Karpas-422 (cell line): ENCODE data around the gene ASB3. TPM values are rescaled to one million over a fixed set of nuclear protein-coding genes. Genes with fewer than 3 reads are reported as not detected.
"Not testable (repeated sequence)": the region's sequence is repeated elsewhere in the genome, so short reads cannot be mapped to it uniquely, and the experiment has no call there.

ENCODE experiments used
- DNase-seq: peaks from one replicate; pipeline ENCODE4 v3.0.0-alpha.2; 2015
- H2AFZ ChIP-seq: fragments of 200-600 bp; sonication (generic); 2 replicates; pipeline ENCODE4 v1.6.1; 2014; ENCODE audit warnings: antibody characterized with exemption, low read length, mixed read lengths
- H3K27ac ChIP-seq: fragments of 200-600 bp; sonication (generic); 2 replicates; pipeline ENCODE4 v1.5.1; 2014; ENCODE audit warnings: mild to moderate bottlenecking, low read length, moderate library complexity
- H3K27me3 ChIP-seq: fragments of 200-600 bp; sonication (generic); 2 replicates; pipeline ENCODE4 v1.6.1; 2014; ENCODE audit warnings: low read length, mixed read lengths
- H3K36me3 ChIP-seq: fragments of 200-600 bp; sonication (generic); 2 replicates; pipeline ENCODE4 v1.6.1; 2014; ENCODE audit warnings: low read length, mixed read lengths; ENCODE audit not compliant: insufficient read depth
- H3K4me1 ChIP-seq: fragments of 200-600 bp; sonication (generic); 2 replicates; pipeline ENCODE4 v1.6.1; 2014; ENCODE audit warnings: mild to moderate bottlenecking, low read length, mixed read lengths
- H3K4me2 ChIP-seq: fragments of 200-600 bp; sonication (generic); 2 replicates; pipeline ENCODE4 v1.6.1; 2014; ENCODE audit warnings: low read length, low read depth, mild to moderate bottlenecking; ENCODE audit not compliant: poor library complexity, severe bottlenecking
- H3K4me3 ChIP-seq: fragments of 200-600 bp; sonication (generic); 2 replicates; pipeline ENCODE4 v1.5.1; 2014; ENCODE audit warnings: mild to moderate bottlenecking, antibody characterized with exemption, low read length, mixed read lengths
- H3K79me2 ChIP-seq: fragments of 200-600 bp; sonication (generic); 2 replicates; pipeline ENCODE4 v1.6.1; 2014; ENCODE audit warnings: mild to moderate bottlenecking, low read length, mixed read lengths
- H3K9ac ChIP-seq: fragments of 200-600 bp; sonication (generic); 2 replicates; pipeline ENCODE4 v1.6.0; 2014; ENCODE audit warnings: low read length
- H3K9me2 ChIP-seq: fragments of 200-600 bp; sonication (generic), shearing (Covaris generic); replicated peaks from 2 replicates; pipeline ENCODE4 v1.6.0; 2014; ENCODE audit warnings: mild to moderate bottlenecking, low read length, moderate library complexity; ENCODE audit not compliant: insufficient read depth
- H3K9me3 ChIP-seq: fragments of 300-700, 200-600 bp; sonication (generic); 2 replicates; pipeline ENCODE4 v1.6.1; 2014; ENCODE audit warnings: low read length, mixed read lengths
- H4K20me1 ChIP-seq: fragments of 200-600 bp; sonication (generic); 2 replicates; pipeline ENCODE4 v1.6.1; 2014; ENCODE audit warnings: mild to moderate bottlenecking, antibody characterized with exemption, low read length, low read depth; ENCODE audit not compliant: insufficient read depth
- total RNA-seq: library from RNA; depleted of rRNA; stranded (reverse); fragments of >200 nt; shearing (Covaris generic); gene quantifications from 2 replicates; pipeline ENCODE4 v1.2.3, GENCODE V29; 2014; ENCODE audit warnings: low replicate concordance

The ASB3 gene
- total RNA-seq, 1 experiment from 2014 or later = 39.8 TPM

DNA sequence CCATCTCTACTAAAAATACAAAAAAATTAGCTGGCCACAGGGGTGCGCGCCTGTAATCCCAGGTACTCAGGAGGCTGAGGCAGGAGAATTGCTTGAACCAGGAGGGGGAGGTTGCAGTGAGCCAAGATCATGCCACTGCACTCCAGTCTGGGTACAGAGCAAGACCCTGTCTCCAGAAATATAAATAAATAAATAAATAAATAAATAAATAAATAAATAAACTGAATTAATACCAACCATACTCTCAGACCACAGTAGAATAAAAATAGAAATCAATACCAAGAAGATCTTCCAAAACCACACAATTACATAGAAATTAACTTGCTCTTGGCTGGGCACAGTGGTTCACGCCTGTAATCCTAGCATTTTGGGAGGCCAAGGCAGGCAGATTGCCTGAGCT, 65.8 kb downstream of the ASB3 start:
- DNase-seq, H4K20me1 ChIP-seq, H3K4me1 ChIP-seq, H3K9me2 ChIP-seq, H3K9ac ChIP-seq, H3K27me3 ChIP-seq, H3K9me3 ChIP-seq, H3K4me2 ChIP-seq, H2AFZ ChIP-seq, H3K36me3 ChIP-seq, H3K27ac ChIP-seq, H3K4me3 ChIP-seq: not testable (repeated sequence)
- H3K79me2 ChIP-seq = peaks cover 71% of the 10 kb centered on the region

DNA sequence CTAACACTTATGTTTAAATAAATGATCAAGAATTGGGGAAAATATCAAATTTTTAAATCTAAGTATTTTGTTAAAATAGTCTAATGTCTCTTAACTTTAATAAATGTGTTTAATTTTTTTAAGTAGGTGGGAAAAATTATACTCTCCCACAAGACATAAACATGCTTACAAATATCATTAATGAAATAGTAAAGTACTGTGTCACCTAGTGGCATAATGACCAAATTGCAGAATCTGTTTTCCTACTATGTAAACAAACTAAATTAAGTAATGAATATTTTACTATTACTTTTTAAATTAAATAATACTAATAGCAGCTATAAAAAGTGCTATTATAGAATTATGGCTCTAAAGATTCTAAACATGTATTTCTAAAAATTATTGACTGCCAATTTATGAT, 71.2 kb downstream of the ASB3 start:
- H3K27me3 ChIP-seq = no peaks in the 10 kb centered on the region
- no peak overlapping the region for H3K27ac ChIP-seq
- H3K4me2 ChIP-seq = no peak overlapping the region
- H2AFZ ChIP-seq = no peak overlapping the region
- H3K4me3 ChIP-seq = no peak overlapping the region
- peaks cover 15% of the 10 kb centered on the region for H3K36me3 ChIP-seq
- H3K9me2 ChIP-seq = no peaks in the 10 kb centered on the region
- peaks cover 6% of the 10 kb centered on the region; the same call in 1 of the 2 replicates for H3K9me3 ChIP-seq
- H3K9ac ChIP-seq = no peak overlapping the region
- DNase-seq = no peak
- H3K79me2 ChIP-seq = peaks cover 30% of the 10 kb centered on the region
- no peaks in the 10 kb centered on the region for H4K20me1 ChIP-seq
- no peaks in the 10 kb centered on the region for H3K4me1 ChIP-seq

- H3K4me3 ChIP-seq = no peak overlapping the region
- no peaks in the 10 kb centered on the region for H3K4me1 ChIP-seq
- H3K9me3 ChIP-seq = peaks cover 17% of the 10 kb centered on the region
- H3K27ac ChIP-seq = no peak overlapping the region
- no peak overlapping the region for H2AFZ ChIP-seq
- DNase-seq = no peak
- H3K4me2 ChIP-seq = no peak overlapping the region
- peaks cover 35% of the 10 kb centered on the region for H3K36me3 ChIP-seq
- H4K20me1 ChIP-seq = no peaks in the 10 kb centered on the region
- no peaks in the 10 kb centered on the region for H3K9me2 ChIP-seq
- 0 out of 2 replicates have a peak, but pooled peaks cover 2% of the 10 kb centered on the region for H3K79me2 ChIP-seq
- H3K9ac ChIP-seq = no peak overlapping the region
- H3K27me3 ChIP-seq = no peaks in the 10 kb centered on the region
Measured at GRCh38 chr2:53711271-53711780, 75.4 kb downstream of the ASB3 start.

GRCh38 chr2:53708988-53709387, 77.8 kb downstream of the ASB3 start:
- H4K20me1 ChIP-seq = no peaks in the 10 kb centered on the region
- no peak for DNase-seq
- 0 out of 2 replicates have a peak, but pooled peaks cover 2% of the 10 kb centered on the region for H3K79me2 ChIP-seq
- no peak overlapping the region for H3K27ac ChIP-seq
- H3K9ac ChIP-seq = no peak overlapping the region
- H3K4me2 ChIP-seq = no peak overlapping the region
- no peaks in the 10 kb centered on the region for H3K9me2 ChIP-seq
- peaks cover 31% of the 10 kb centered on the region for H3K36me3 ChIP-seq
- H3K9me3 ChIP-seq = peaks cover 17% of the 10 kb centered on the region
- no peaks in the 10 kb centered on the region for H3K27me3 ChIP-seq
- H2AFZ ChIP-seq = no peak overlapping the region
- no peak overlapping the region for H3K4me3 ChIP-seq
- H3K4me1 ChIP-seq = no peaks in the 10 kb centered on the region

- H3K9ac ChIP-seq = no peak overlapping the region
- peaks cover 7% of the 10 kb centered on the region; the same call in 1 of the 2 replicates for H3K36me3 ChIP-seq
- no peaks in the 10 kb centered on the region for H4K20me1 ChIP-seq
- H3K9me3 ChIP-seq = no peaks in the 10 kb centered on the region
- no peak overlapping the region for H2AFZ ChIP-seq
- no peaks in the 10 kb centered on the region for H3K9me2 ChIP-seq
- no peak overlapping the region for H3K27ac ChIP-seq
- no peaks in the 10 kb centered on the region for H3K27me3 ChIP-seq
- H3K4me2 ChIP-seq = no peak overlapping the region
- 0 out of 2 replicates have a peak, but pooled peaks cover 9% of the 10 kb centered on the region for H3K79me2 ChIP-seq
- no peaks in the 10 kb centered on the region for H3K4me1 ChIP-seq
- DNase-seq = no peak
- no peak overlapping the region for H3K4me3 ChIP-seq
Measured at GRCh38 chr2:53701221-53701620, 85.5 kb downstream of the ASB3 start.

GRCh38 chr2:53697686-53698085, 89.1 kb downstream of the ASB3 start:
- Histone ChIP-seq H3K79me2 (0 out of 2 replicates have a peak, but pooled peaks cover 5% of the 10 kb centered on the region), H3K36me3 (peaks cover 7% of the 10 kb centered on the region; the same call in 1 of the 2 replicates)
- no peak for DNase-seq

DNA sequence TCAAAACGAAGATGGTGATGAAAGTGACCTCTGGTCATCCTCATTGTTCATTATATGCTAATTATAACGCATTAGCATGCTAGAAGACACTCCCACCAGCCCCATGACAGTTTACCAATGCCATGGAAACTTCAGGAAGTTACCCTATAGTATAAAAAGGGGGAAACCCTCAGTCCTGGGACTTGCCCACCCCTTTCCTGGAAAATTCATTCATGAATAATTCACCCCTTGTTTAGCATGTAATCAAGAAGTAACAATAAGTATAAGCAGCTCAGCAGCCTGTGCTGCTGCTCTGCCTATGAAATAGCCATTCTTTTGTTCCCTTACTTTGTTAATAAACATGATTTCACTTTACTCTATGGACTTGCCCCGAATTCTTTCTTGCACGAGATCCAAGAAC, 89.7 kb downstream of the ASB3 start:
- no peaks in the 10 kb centered on the region for H3K4me1 ChIP-seq
- no peak overlapping the region for H3K9ac ChIP-seq
- no peak overlapping the region for H2AFZ ChIP-seq

More at GRCh38 chr2:53697686-53698085, 89.1 kb downstream of the ASB3 start:
- no peak overlapping the region for H3K4me2 ChIP-seq
- no peaks in the 10 kb centered on the region for H3K27me3 ChIP-seq
- H4K20me1 ChIP-seq = no peaks in the 10 kb centered on the region
- H3K4me3 ChIP-seq = no peak overlapping the region
- no peaks in the 10 kb centered on the region for H3K4me1 ChIP-seq
- no peaks in the 10 kb centered on the region for H3K9me3 ChIP-seq
- H3K27ac ChIP-seq = no peak overlapping the region
- H2AFZ ChIP-seq = no peak overlapping the region
- H3K9ac ChIP-seq = no peak overlapping the region
- H3K9me2 ChIP-seq = no peaks in the 10 kb centered on the region

GRCh38 chr2:53695575-53695974, 91.2 kb downstream of the ASB3 start:
- Histone ChIP-seq H4K20me1 (no peaks in the 10 kb centered on the region), H3K79me2 (no peaks in the 10 kb centered on the region), H3K4me1 (no peaks in the 10 kb centered on the region), H3K4me3 (no peak overlapping the region), H3K27me3 (no peaks in the 10 kb centered on the region), H3K4me2 (no peak overlapping the region), H2AFZ (no peak overlapping the region), H3K9ac (no peak overlapping the region), H3K9me2 (no peaks in the 10 kb centered on the region), H3K9me3 (no peaks in the 10 kb centered on the region), H3K36me3 (peaks cover 7% of the 10 kb centered on the region; the same call in 1 of the 2 replicates), H3K27ac (no peak overlapping the region)
- no peak for DNase-seq

More for the DNA sequence above, 89.7 kb downstream of the ASB3 start:
- Histone ChIP-seq H3K27ac (no peak overlapping the region), H3K9me2 (no peaks in the 10 kb centered on the region), H3K9me3 (no peaks in the 10 kb centered on the region), H3K79me2 (0 out of 2 replicates have a peak, but pooled peaks cover 5% of the 10 kb centered on the region), H3K36me3 (peaks cover 7% of the 10 kb centered on the region; the same call in 1 of the 2 replicates), H3K4me3 (no peak overlapping the region), H3K27me3 (no peaks in the 10 kb centered on the region), H3K4me2 (no peak overlapping the region), H4K20me1 (no peaks in the 10 kb centered on the region)
- DNase-seq = no peak
